Measurements from ENCODE around the gene MRO.

GRCh38 chr18:50783553-50783952 lies 36.3 kb downstream of the MRO start:
- no peak for TF ChIP-seq CTCF (IDR thresholded peaks at IDR 0.05; ENCODE audit: low read depth, low read length, poor library complexity, severe bottlenecking)
- no peak for TF ChIP-seq EZH2phosphoT487 (IDR thresholded peaks at IDR 0.05; ENCODE audit: borderline replicate concordance, low read length)
